Tibial nerve (tissue), 4 donors: ENCODE results near the gene TNFRSF18.

ENCODE experiments used
- CTCF ChIP-seq, 5 experiments: fragments of 200-600 bp in 3 of 5; fragments of 450-650 bp in 2 of 5; sonication (generic) in 3 of 5; IDR thresholded peaks; one replicate each; pipeline ENCODE4 v1.5.1; 2016 to 2019; ENCODE audit warnings: antibody characterized with exemption in 5 of 5, mild to moderate bottlenecking in 3 of 5, moderate library complexity in 2 of 5
- EP300 ChIP-seq, 2 donors: sonication (generic); formaldehyde crosslinking; IDR thresholded peaks; one replicate each; pipeline ENCODE4 v1.6.1; 2017; ENCODE audit warnings: antibody characterized with exemption in 2 of 2, mild to moderate bottlenecking in 1 of 2
- POLR2A ChIP-seq, 2 donors: fragments of 450-650 bp; IDR thresholded peaks; one replicate each; pipeline ENCODE4 v1.6.1; 2017; ENCODE audit warnings: antibody characterized with exemption in 2 of 2, mild to moderate bottlenecking in 2 of 2, moderate library complexity in 2 of 2

DNA sequence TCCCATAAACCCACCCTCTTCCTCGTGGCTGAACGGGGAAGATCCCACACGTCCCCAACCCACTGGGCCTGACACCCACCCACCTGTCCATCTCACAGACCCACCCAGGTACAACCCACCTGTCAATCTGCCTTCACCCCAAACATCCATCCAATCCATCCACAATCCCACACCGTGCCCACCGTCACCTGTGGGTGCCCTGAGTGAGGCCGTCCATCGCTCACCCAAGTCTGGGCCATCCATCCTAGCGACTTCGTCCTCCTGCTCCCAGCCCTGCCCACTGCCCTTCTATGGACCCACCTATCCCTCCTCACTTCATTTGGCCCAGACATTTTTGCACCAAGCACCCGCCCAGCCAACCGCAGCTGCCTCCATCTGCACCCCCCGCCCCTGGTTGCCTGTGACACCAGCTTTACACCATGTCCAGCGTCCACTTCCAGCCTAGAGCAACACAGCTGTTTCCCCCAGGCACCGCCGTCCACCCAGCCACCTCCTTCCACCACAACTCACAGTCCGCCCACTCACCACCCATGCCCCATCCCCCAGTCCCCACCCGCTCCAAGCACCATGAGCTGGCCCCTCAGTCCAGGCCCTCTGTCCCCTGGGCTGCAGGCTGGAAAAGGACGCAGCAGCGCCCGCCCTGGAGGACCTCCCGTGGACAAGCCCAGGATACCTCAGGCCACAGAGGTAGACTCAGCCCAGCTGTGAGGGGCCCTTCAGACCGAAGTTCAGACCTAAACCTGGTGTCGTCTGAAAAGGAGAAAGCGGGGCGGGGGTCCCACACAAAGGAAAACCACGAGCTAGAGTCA lies 25.1 kb downstream of the TNFRSF18 start:
- no peak for TF ChIP-seq CTCF (IDR thresholded peaks at IDR 0.05)
- TF ChIP-seq POLR2A (IDR thresholded peaks at IDR 0.05): no peak
- no peak for TF ChIP-seq EP300 (IDR thresholded peaks at IDR 0.05)
